Fibroblast of the conjunctiva (primary cell): ENCODE measurements around the gene TRIM17.

Source experiments
- DNase-seq: peaks from one replicate; pipeline ENCODE4 v3.0.0-alpha.2; 2010; ENCODE audit warnings: low read depth

The TRIM17 gene

DNA sequence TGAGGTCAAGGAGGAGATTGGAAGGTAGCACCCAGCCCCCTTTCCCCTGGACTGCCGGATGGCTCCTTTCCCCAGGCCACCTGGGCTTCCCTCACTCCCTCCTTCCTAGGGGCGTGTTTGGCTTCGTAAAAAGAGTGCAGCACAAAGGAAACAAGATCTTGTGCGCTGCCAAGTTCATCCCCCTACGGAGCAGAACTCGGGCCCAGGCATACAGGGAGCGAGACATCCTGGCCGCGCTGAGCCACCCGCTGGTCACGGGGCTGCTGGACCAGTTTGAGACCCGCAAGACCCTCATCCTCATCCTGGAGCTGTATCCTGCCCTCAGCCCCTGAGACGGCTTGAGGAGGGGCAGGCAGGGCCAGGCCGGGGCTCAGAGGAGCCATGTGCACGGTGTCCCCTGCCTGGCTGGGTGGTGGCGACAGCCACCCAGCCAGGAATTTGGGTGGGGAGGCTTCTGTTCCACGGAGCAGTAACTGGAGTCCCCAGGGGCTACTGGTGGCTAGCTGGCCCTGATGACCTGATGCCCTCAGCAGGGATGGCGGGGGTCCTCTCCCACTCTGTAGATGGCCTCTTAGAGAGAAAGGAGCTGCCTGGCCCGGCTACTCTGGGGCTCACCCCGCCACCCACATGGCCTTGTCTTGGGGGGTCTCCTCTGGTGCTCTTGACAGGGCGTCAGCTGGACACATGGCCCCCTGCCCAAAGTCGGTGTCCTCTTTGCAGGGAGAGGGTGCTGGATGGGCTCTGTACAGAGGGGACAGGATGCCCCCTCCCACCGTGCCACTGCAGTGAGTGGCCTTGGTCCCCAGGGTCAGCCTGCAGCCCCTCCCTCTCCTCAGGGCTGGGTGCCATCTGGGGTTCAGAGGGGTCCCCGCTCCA lies 49.6 kb downstream of the TRIM17 start:
- DNase-seq, result no peak

DNA sequence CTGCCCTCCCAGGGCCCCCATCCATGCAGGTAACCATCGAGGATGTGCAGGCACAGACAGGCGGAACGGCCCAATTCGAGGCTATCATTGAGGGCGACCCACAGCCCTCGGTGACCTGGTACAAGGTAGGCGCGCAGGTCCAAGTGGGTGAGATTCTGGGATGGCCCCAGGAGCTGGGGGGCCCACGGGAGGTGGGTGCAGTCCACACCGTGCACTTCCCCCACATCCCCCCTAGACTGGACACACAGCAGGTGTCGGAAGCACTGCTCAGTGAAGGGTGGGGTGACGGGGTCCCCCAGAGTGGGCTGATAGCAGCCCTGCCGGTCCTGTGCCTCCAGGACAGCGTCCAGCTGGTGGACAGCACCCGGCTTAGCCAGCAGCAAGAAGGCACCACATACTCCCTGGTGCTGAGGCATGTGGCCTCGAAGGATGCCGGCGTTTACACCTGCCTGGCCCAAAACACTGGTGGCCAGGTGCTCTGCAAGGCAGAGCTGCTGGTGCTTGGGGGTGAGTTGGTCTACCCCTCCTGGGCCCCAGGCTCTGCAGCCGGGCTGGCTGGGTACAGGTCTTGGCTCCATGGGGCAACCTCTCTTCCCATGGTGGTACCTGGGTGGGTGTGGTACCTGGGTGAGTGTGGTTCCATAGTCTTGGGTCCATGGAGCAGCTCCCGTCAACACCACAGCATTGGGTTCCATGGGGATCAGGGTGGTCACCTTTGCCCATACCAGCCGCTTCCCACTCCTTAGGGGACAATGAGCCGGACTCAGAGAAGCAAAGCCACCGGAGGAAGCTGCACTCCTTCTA lies 50.4 kb downstream of the TRIM17 start:
- no peak for DNase-seq

GRCh38 chr1:228365271-228366061 lies 51.2 kb downstream of the TRIM17 start:
- DNase-seq, result no peak

DNA sequence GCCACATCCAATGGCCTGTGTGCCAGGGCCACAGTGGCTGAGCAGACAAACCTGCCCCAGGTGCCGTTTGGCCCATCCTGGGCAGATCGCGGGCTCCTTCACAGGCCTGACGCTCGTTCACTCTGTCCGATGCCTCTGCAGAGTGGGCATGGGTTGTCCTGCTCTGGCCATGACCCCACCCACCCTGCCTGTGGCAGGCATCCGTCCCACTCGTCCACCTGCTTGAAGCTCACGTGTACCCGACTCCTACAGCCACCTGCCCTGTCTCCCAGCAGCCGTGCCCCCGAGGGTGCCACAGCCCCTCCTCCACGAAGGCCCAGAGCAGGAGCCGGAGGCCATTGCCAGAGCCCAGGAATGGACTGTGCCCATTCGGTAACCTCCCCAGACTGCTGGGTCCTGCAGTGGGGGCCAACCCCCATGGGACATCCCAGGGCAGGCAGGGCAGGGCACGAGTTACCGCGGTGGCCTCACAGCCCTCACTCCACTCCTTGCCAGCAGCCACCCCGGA lies 51.9 kb downstream of the TRIM17 start:
- no peak for DNase-seq

DNA sequence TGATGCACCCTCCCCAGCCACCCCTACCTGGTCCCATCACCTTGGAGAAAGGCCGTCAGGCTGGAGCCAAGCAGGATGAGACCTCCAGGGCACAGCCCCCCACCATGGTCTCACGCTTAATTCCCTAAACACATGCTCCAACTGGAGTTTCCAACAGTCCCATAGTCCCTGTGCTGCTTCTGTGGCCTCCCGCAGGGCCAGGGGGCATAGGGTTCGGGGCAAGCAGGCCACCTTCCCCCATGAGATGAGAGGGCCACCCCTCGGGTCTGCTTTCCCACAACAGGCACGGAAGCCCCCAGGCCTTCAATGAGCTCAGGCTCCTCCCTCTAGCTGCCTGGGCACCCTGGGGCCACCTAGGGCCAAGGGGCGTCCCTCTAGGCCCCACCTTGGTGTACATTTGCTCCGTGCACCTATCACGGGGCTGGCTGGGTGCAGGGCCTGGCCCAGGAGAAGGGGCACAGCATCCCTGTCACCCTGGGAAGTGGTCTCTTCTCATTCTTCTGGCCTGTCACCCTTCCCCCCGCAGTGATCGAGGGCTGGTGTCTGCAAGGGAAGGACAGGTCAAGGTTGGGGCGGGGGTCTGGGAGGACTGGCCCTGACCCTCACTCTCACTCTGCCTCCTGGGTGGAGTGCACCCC lies 52.5 kb downstream of the TRIM17 start:
- no peak for DNase-seq

DNA sequence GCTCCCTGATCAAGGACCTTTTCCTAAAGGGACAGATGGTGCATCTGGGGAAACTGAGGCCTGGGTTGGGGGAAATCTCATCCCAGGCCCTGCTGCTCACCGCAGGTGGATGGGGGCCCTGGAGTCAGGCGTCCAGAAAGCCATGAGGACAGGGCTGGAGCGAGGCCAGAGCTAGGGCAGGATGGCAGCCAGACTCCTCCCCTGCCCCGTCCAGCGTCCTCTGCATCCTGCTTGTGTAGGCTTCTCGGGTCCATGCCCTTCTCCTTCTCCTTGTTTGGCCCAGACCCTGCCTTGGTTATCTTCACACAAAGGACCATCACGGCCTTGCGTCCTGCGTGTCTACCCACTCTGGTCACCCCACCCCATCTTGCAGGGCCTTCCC lies 53.0 kb downstream of the TRIM17 start:
- no peak for DNase-seq

- no peak for DNase-seq
Measured at GRCh38 chr1:228362884-228363450, 53.7 kb downstream of the TRIM17 start.

- DNase-seq, result no peak
Measured at GRCh38 chr1:228362141-228362883, 54.3 kb downstream of the TRIM17 start.

- DNase-seq, result no peak
Measured at GRCh38 chr1:228361314-228362140, 55.1 kb downstream of the TRIM17 start.

GRCh38 chr1:228360533-228361313 lies 55.9 kb downstream of the TRIM17 start:
- DNase-seq, result no peak

- DNase-seq, result no peak
Measured at GRCh38 chr1:228359613-228360532, 56.8 kb downstream of the TRIM17 start.

DNA sequence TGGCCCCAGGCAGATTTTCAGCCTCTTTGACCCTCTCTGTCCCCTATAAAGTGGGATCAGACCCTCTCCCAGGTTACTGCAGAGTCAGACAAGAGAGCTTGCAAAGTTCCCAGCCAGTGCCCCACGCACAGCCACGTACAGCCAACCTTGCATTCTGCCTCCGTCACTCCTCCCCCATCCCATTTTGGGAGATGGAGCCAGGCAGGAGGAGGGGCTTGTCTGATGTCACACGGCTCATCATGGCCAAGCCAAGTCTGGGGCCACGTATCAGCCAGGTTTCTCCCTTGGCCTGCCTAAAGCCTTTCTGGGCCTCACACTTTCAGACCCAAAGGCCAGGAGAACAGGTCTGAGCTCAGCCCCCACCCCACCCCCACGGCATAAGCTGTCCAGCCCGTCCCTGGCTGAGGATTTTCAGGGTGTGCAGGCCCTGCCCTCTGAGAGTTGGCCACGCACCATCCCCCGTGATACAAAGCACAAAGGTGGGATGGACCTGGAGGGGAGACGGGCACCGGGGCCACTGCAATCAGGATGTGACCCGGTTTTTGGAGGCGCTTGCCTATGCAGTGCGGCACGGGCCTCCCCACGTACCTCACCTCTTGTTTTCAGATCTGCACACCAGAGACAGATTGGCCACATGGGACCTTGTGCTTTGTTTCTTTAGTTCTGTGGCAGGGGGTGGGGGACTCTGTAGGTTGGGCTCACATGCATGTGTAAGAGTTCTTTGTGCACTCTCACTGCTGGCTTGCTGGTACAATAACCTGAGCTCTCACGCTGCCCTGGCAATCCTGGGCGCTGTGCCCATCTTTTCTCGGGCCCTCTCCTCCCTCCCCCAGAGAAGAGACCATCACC lies 57.7 kb downstream of the TRIM17 start:
- no peak for DNase-seq

DNA sequence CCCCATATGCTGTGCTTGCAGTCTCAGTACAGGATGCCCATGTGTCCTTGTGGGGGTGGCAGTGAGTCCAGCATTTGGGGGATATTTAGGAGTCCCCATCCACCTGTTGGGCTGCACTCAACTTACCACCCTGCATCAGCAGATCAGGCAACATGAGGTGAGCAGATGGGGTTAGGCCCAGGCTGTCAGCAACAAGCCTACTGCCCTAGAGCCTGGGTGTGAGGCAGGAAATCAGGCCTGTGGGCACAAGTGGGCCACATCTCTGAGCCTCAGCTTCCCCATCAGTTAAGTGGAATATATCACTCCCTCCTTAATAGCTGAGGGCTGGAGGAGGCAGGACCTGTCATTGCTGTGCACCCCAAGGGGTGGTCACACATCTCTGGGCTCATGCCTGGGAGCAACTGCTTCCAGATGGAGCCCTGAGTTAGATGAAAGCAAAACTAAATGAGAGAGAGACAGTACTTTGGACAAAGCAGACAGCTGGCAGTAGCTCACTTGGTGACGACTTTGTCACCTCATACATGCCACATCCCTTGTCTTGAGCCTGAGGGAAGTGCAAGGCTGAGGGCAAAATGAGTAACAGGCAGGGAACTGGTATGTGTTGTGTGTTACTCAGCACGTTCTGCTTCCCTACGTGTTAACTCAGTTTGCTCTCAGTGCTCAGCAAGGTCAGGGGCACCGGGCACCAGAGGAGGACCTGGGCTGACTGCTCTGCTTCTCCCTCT lies 58.5 kb downstream of the TRIM17 start:
- DNase-seq, result no peak
